GM18520 (cell line): ENCODE data around the gene SRRM1.

Experiments used
- ATAC-seq: cut with Tn5 transposase; IDR thresholded peaks from one replicate; pipeline ENCODE4 v1.9.1; 2021; ENCODE audit not compliant: unreplicated experiment

Gene SRRM1, protein sequence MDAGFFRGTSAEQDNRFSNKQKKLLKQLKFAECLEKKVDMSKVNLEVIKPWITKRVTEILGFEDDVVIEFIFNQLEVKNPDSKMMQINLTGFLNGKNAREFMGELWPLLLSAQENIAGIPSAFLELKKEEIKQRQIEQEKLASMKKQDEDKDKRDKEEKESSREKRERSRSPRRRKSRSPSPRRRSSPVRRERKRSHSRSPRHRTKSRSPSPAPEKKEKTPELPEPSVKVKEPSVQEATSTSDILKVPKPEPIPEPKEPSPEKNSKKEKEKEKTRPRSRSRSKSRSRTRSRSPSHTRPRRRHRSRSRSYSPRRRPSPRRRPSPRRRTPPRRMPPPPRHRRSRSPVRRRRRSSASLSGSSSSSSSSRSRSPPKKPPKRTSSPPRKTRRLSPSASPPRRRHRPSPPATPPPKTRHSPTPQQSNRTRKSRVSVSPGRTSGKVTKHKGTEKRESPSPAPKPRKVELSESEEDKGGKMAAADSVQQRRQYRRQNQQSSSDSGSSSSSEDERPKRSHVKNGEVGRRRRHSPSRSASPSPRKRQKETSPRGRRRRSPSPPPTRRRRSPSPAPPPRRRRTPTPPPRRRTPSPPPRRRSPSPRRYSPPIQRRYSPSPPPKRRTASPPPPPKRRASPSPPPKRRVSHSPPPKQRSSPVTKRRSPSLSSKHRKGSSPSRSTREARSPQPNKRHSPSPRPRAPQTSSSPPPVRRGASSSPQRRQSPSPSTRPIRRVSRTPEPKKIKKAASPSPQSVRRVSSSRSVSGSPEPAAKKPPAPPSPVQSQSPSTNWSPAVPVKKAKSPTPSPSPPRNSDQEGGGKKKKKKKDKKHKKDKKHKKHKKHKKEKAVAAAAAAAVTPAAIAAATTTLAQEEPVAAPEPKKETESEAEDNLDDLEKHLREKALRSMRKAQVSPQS

DNA sequence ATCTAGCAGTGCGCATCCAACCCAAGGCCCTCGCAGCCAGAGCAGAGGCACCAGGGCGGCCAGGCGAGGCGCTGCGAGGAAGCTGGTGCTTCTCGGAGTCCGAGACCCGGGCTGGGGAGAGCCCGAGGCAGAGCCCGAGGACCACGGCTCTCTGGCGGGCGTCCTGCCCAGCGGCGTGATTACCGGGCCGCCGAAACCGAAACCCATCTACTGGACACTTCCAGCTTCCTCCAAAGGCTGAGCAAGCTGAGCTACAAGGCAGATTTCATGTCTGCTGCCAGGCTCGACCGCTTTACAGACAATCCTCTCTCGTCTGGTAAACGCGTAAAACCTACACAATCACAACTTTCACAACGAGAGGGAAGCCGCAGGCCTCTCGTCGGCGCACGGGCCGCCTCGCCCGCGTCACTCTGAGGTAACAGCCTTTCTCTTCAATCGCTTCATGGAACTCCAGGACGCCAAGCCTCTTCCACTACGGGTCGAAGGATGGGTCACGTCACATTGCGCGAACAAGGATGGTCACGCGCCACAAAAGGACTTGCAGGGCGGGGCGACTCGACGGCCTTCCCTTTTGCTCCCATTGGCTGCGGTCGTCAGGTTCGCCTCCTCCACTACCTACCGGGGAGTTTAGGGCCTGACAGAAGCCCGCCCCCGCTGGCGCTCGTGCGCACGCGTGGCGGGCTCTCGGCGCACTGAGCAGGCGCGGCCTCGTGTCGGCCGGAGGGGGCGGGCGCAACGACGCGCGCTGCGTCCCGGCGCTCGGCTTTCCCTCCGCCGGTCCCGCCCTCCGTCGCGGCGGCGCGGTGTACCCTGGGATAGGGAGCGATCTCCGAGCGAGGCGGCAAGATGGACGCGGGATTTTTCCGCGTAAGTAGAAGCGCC lies at the start of gene SRRM1:
Gene SRRM1, plus strand, starts transcription at position 822 of the 882 bp plus-strand sequence. Its CDS starts 25 bp downstream, at position 847.
- ATAC-seq = peak; percentile 82

DNA sequence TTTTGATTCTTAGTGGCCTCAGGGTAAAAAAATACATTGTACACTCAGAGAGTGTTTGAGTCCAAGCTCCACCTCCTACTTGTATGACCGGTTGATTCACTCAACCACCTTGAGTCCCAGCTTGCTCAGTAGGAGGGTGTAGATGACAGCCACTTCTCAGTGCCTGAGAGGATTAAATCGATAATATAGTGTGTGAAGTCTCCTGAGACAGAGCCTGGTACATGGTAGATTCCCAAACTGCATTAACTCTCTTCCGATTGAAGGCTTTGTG lies 48.8 kb upstream of the SRRM1 start:
- no peak for ATAC-seq

DNA sequence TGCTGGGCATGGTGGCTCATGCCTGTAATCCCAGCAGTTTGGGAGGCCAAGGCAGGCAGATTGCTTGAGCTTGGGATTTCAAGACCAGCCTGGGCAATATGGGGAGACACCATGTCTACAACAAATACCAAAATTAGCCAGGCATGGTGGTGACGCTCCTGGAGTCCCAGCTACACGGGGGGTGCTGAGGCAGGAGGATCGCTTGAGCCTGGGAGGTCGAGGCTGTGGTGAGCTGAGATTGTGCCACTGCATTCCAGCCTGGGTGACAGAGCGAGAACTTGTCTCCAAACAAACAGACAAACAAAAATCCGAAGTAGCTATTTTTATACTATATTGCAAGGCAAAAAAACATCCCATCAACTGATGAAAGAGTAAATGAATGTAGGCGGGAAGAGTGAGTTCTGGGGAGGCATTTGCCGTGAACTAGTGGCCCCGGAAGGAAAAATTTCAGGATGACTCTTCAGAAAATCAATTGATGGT lies 46.7 kb upstream of the SRRM1 start:
- ATAC-seq = no peak

DNA sequence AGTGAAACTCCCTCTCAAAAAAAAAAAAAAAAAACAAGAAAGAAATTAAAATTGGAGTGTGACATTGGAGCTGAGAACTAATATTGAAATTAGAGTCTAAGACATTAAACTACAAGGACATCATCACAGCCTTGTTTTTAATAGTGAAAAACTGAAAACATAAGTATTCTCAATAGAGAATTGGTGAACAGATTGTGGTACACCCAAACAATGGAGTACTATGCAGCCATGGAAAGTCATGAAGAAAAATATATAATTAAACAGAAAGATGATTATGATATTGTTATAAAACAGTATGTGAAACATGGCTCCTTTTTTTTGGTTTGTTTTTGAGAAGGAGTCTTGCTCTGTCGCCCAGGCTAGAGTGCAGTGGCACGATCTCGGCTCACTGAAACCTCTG lies 43.8 kb upstream of the SRRM1 start:
- no peak for ATAC-seq

DNA sequence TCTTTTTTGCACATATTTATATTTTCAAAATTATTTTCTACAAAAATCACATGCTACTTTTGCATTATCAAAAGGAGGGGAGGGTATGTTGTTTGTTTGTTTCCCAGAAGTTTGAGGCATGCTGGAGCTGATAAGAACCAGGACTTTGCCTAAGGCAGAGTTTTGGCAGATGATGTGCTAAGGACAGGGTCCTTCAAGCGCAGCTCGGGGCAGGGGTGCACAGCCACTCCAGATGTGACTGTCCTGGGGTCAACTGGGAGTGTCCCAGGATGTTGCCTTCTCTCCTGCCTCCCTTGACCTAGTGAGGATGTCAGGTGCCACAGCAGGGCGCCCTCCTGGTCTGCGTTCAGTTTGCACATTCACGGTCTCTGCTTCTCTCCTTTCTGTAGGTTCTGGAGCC lies 42.6 kb upstream of the SRRM1 start:
- no peak for ATAC-seq

DNA sequence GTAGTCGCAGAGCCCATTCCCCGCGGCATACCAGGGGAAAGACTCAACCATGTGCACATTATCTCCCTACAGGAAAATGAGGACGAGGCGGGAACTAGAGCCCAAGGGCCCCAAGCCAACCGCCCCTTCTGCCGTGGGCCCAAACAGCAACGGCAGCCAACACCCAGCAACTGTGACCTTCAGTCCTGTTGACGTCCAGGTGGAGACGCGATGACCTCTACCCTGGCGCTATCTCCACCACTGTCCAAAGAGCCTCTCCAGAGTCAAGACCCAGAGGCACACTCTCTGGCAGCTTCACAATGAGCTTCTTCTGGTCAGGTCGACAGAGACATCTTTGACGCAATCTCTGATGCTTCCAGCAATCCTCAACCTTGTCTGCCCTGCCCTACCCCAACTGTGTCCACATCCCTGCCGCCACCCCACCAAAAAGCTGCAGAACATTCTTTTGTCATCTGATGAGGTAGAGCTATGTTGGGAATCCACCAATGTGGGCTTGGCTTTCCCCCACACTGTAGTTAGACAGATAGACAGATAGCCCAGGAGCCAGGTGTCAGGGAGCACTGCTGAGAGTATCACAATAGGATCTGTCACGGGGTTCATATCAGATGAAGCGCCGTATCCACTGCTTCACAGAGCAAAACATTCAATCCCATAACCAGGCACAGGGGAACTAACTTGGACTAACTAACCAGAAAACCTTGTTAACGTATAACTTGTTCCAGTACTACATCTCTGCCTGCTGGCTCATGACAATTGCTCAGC lies 37.4 kb upstream of the SRRM1 start:
- ATAC-seq = no peak

DNA sequence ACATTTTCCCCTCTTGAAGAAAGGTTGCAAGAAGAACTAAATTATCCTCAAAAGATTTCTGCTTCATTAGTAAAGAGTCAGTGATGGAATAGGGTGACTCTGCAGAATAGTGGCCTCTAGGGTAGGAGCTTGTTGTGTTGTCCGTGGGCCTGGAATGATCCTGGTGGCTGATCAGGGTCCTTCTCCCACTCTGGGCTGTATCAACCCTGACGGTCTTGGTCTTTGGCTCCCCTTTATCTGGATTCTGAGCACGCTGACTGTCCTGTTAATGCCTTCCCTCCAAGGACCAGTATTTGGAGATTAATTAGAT lies 36.9 kb upstream of the SRRM1 start:
- no peak for ATAC-seq

DNA sequence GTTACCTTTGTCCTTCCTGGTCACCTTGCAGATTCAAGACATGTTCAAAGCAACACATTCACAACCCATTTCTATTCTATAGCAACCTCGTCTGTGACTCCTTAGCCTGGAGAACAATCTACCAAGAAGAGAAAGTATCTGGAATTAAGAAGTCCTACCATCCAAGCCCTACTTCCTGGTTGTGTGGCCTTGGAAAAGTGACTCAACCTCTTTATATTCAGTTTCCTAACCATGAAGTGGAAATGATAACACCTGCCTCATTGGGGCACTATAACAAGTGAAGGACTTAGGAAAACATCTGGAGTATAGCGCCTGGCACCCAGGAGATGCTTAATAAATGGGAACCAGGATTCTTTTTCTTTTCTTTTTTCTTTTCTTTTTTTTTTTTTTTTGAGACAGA lies 36.5 kb upstream of the SRRM1 start:
- no peak for ATAC-seq

DNA sequence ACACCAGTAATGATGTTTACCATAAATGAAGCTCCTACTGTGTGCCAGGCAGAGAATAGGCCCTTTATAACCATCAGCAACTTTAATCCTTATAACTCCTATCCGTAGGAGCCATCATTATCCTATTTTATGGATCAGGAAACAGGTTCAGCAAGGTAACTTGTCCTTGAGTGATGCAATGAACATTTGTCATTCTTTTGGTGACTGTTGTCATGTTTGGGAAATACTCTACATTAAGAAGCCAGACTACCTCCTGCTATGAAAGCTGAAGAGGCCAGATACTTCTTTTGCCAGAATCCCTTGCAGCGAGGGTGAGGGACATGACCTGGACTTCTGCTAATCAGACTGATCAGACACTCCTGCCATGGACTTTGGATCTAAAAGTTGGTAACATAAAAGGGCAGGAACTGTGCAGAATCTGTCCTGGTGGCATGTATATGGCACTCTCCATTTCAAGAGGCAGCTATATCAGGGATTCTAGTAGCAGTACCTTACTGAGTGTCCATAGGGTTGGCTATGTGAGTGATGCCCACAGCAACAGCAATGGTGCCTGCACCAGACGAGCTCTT lies 33.1 kb upstream of the SRRM1 start:
- ATAC-seq = no peak

DNA sequence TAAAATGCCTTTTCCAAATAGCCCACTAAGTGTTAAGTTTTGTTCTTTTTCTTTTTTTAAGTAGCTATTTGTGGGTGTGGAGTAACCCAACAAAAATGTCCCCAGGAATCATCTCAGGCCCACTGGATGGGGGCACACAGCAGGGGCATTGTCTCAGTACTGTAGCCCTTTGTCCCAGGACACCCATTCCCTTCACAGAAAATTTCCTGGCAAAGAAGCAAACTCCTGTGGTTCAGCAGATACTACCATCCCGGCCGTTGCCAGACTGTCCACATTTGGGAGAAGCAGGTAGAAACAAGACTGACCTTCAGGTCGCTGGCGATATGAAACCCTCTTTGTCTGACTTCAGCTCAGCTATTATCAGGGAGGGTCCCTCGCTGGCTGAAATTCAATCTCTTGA lies 23.7 kb upstream of the SRRM1 start:
- no peak for ATAC-seq

DNA sequence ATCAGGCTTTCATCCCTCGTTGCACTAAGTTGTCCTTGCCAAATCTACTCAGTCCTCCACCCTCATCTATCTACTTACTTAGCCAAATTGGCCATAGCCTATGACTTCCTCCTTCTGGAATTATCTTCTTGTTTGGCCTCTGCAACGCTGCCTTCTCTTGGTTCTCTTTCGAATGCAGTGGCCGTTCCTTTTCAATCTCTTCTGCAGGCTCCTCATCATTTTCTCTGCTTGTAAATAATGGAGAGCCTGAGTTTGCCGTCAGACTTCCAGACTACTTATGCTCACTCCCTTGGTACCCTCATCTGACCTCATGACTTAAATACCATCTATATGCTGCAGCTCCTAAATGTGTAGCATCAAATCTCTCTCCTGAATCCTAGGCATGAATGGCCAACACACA lies 22.4 kb upstream of the SRRM1 start:
- no peak for ATAC-seq

DNA sequence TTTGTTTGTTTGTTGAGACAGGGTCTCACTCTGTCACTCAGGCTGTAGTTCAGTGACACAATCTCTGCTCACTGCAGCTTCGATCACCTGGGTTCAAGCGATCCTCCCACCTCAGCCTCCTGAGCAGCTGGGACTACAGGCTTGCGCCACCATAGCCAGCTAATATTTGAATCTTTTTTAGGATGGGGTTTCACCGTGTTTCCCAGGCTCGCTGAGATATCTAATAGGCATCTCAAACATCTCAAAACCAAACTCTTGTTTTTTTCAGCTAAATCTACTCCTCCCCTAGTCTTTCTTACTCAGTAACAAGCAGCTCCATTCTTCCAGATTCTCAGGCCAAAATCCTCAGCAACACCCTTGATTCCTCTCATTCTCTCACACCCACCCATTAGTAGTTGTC lies 22.0 kb upstream of the SRRM1 start:
- ATAC-seq = no peak

DNA sequence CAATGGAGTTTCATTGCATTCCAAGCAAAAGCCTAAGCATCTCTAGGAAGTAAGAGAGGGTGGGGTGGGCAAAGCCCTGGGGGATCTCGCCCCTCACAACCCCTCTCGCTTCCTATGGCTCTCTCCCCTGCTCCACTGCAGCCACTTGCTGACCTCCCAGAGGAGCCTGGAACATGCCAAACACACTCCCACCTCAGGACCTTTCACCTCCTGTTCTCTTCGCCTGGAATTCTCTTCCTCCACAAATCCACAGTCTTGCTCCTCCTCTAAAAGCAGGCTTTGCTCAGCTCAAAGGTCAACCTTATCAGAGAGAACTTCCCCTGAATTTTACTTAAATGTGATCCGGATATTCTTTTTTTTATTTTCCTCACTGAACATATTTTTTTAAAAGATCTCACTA lies 20.9 kb upstream of the SRRM1 start:
- ATAC-seq = no peak

DNA sequence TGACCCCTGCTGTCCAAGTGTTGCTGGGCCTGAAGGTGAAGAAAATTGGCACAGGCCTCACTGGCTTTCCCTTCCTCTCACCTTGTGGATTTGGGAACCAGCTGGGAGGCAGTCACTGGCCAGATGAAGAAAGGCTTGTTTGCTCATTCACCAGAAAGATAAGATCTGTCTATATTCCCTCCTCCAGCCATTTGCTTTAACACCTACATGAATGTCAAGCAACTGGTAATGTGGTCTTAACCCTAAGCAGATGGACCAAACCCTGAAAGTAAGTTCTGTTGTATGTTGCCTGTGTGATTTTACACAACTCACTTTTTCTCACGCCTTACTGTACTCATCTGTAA lies 10.3 kb upstream of the SRRM1 start:
- ATAC-seq = no peak

DNA sequence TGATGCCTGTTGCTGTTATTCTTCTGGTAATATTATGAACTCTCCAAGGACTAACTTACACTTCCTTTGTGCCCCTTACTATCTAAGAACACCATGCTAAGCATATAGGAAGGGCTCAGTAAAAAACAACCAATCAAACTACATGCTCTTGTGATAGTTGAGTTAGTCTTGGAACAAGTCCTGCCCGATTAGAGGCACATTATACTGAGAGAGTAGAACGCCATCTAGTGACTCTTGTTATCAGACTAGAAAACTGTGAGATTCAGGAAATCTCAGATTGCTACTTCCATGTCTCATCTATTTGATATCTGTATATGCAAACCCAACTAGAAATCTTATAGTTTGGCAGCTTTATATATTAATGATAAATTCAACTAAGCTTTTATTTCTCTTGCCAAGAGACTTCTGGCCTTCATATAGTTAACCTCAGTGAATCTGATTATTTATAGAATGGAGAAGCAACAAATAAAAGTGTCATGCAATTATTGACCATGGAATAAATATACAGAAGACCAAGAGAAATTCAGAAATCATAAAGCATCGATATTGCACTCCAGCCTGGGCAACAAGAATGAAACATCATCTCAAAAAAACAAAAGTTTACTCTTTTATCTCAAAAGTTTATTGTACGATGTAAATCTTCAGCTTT lies 7.8 kb upstream of the SRRM1 start:
- ATAC-seq = no peak

DNA sequence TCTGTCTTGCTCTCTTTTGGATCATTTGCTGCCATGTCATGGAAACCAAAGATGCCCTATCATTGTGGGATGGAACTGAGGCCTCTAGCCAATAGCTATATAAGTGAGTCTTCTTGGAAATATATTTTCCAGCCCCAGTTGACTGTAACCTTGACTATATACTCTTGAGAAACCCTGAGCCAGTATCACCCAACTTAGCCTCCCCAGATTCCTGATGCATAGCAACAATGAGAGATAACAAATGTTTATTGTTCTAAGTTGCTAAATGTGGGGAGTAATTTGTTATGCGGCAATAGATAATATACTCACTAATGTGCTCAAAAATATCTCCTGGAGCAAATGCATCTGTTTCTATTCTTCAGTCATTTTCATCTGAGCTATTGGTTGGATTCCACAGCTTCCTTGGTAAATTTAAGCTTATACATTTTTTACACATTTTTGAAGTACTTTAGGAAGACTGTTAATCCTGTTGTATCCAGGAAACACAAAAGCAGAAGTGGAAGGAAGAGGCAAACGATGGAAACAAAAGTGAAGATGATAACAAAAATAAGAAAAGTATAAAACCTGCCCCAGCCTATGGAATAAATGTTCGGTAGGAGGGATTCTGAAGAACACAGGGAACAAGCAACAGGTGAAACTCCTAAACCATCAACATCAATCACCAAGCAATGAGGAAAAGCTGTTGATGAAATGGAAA lies 6.3 kb upstream of the SRRM1 start:
- no peak for ATAC-seq

DNA sequence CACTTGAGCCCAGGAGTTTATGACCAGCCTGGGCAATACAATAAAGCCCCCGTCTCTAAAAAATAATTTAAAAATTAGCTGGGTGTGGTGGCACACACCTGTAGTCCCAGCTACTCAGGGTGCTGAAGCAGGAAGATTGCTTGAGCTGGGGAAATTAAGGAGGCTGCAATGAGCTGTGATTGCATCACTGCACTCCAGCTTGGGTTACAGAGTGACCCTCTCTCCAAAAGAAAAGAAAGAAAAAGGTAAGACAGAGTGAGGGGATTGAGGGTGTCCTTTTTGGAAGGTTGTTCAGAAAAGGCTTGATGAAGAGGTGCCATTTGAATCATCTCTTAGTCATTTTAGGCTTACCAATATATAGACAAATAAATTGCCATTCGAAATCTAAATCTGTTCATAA lies 4.0 kb upstream of the SRRM1 start:
- no peak for ATAC-seq

DNA sequence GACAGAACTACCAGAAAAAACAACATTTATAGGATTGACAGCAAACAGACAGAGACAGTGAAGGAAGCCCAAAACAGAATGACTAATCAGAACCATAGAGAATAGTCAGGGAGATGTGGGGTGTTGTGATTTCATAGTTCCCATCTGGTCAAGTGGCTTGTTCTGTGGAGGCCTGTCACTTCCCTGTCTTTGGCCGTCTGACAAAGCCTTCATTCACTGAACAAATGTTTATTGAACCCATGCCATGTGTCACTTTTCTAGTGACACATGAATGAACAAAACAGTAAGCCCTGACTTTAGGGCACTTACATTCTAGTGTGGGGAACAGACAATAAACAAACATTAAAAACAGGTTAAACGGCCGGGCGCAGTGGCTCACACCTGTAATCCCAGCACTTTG lies 3.2 kb upstream of the SRRM1 start:
- no peak for ATAC-seq

DNA sequence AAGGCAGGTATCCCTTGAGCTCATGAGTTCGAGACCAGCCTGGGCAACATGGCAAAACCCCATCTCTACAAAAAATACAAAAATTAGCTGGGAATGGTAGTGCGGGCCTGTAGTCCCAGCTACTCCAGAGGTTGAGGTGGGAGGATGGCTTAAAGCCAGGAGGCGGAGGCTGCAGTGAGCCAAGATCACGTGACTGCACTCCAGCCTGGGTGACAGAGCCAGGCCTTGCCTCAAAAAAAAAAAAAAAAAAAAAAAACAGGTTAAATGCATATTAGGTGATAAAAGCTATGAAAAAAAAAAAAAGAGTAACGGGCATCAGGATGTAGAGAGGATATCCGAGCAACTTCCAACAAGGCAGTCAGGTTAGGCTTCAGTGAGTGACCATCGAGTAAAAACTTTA lies 2.8 kb upstream of the SRRM1 start:
- ATAC-seq = no peak
